Vagina (tissue), 2 donors: ENCODE data around the gene GRIN2A. TPM values are rescaled to one million over a fixed set of nuclear protein-coding genes. Genes with fewer than 3 reads are reported as not detected.

Experiments used
- DNase-seq, 2 donors: peaks; one replicate each; pipeline ENCODE4 v3.0.0-alpha.2; 2017; ENCODE audit errors: extremely low spot score in 2 of 2
- H3K27ac ChIP-seq: fragments of 200-600 bp; sonication (generic); one replicate; pipeline ENCODE4 v1.5.1; 2019
- H3K27me3 ChIP-seq: fragments of 200-600 bp; sonication (generic); one replicate; pipeline ENCODE4 v1.5.1; 2019
- H3K36me3 ChIP-seq, 2 donors: fragments of 200-600 bp; sonication (generic); one replicate each; pipeline ENCODE4 v1.5.1; 2017 to 2019
- H3K4me1 ChIP-seq: fragments of 200-600 bp; sonication (generic); one replicate; pipeline ENCODE4 v1.5.1; 2019
- H3K4me3 ChIP-seq, 2 donors: fragments of 200-600 bp; sonication (generic); 1 replicate in 1 of 2; 2 replicates in 1 of 2; pipeline ENCODE4 v1.5.1; 2016 to 2019
- H3K9me3 ChIP-seq: fragments of 200-600 bp; sonication (generic); one replicate; pipeline ENCODE4 v1.5.1; 2019
- POLR2A ChIP-seq, 2 donors: fragments of 450-650 bp; IDR thresholded peaks; one replicate each; pipeline ENCODE4 v1.6.1; 2017; ENCODE audit warnings: antibody characterized with exemption in 2 of 2, mild to moderate bottlenecking in 2 of 2, moderate library complexity in 2 of 2
- POLR2AphosphoS5 ChIP-seq, 2 donors: sonication (generic); formaldehyde crosslinking; IDR thresholded peaks; one replicate each; pipeline ENCODE4 v1.9.0; 2017; ENCODE audit warnings: antibody characterized with exemption in 2 of 2, mild to moderate bottlenecking in 2 of 2, low read depth in 1 of 2; ENCODE audit not compliant: insufficient read depth in 1 of 2
- intact Hi-C: fragments of 100-400 bp; cut with DNase I; formaldehyde crosslinking; loops from one replicate; pipeline ENCODE4 v1.15.1; 2023
- total RNA-seq: library from RNA; depleted of rRNA; stranded (reverse); fragments of >200 nt; gene quantifications from one replicate; pipeline ENCODE4 v1.2.3, GENCODE V29; 2016
- TF ChIP-seq, protein P1 (sequence below), 3 experiments: fragments of 450-650 bp in 2 of 3; fragments of 200-600 bp in 1 of 3; sonication (generic) in 1 of 3; IDR thresholded peaks; one replicate each; pipeline ENCODE4 v1.5.1; 2017 to 2019; ENCODE audit warnings: antibody characterized with exemption in 3 of 3, mild to moderate bottlenecking in 2 of 3, moderate library complexity in 2 of 3

Gene GRIN2A
- total RNA-seq, 1 donor from 2014 or later = 1.5 TPM

DNA sequence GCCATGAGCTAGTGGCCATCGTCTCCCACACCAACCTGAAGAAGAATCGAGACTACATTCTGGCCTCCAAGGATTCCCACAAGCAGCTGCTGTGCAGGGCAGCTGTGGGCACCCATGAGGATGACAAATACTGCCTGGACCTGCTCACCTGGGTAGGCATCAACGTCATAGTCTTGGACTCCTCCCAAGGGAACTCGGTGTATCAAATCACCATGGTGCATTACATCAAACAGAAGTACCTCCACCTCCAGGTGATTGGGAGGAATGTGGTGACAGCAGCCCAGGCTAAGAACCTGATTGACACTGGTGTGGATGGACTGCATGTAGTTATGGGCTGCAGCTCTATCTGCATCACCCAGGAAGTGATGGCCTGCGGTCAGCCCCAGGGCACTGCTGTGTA, 70.2 kb downstream of the GRIN2A start:
- H3K9me3 ChIP-seq = no peaks in the 10 kb centered on the region
- no peak overlapping the region for H3K27ac ChIP-seq
- intact Hi-C loops = no loop called here
- no peak for TF ChIP-seq POLR2A (IDR thresholded peaks at IDR 0.05)
- no peak for TF ChIP-seq POLR2AphosphoS5 (IDR thresholded peaks at IDR 0.05; ENCODE audit: insufficient read depth in 1 of 2, low read depth in 1 of 2)
- TF ChIP-seq, protein P1, sequence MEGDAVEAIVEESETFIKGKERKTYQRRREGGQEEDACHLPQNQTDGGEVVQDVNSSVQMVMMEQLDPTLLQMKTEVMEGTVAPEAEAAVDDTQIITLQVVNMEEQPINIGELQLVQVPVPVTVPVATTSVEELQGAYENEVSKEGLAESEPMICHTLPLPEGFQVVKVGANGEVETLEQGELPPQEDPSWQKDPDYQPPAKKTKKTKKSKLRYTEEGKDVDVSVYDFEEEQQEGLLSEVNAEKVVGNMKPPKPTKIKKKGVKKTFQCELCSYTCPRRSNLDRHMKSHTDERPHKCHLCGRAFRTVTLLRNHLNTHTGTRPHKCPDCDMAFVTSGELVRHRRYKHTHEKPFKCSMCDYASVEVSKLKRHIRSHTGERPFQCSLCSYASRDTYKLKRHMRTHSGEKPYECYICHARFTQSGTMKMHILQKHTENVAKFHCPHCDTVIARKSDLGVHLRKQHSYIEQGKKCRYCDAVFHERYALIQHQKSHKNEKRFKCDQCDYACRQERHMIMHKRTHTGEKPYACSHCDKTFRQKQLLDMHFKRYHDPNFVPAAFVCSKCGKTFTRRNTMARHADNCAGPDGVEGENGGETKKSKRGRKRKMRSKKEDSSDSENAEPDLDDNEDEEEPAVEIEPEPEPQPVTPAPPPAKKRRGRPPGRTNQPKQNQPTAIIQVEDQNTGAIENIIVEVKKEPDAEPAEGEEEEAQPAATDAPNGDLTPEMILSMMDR (IDR thresholded peaks at IDR 0.05) = no peak
- H3K36me3 ChIP-seq = no peaks in the 10 kb centered on the region
- H3K4me3 ChIP-seq = no peak overlapping the region
- no peak for DNase-seq
- H3K4me1 ChIP-seq = no peaks in the 10 kb centered on the region
- no peaks in the 10 kb centered on the region for H3K27me3 ChIP-seq

GRCh38 chr16:10111156-10111761, 71.0 kb downstream of the GRIN2A start:
- TF ChIP-seq, protein P1 (IDR thresholded peaks at IDR 0.05) = no peak
- no peak for TF ChIP-seq POLR2A (IDR thresholded peaks at IDR 0.05)
- no peak for TF ChIP-seq POLR2AphosphoS5 (IDR thresholded peaks at IDR 0.05; ENCODE audit: insufficient read depth in 1 of 2, low read depth in 1 of 2)
- no peaks in the 10 kb centered on the region for H3K36me3 ChIP-seq
- no peak overlapping the region for H3K27ac ChIP-seq
- H3K9me3 ChIP-seq = no peaks in the 10 kb centered on the region
- no peak for DNase-seq
- no peak overlapping the region for H3K4me3 ChIP-seq
- no peaks in the 10 kb centered on the region for H3K27me3 ChIP-seq
- intact Hi-C loops = no loop called here
- no peaks in the 10 kb centered on the region for H3K4me1 ChIP-seq

GRCh38 chr16:10110552-10110951, 71.7 kb downstream of the GRIN2A start:
- no peaks in the 10 kb centered on the region for H3K9me3 ChIP-seq
- TF ChIP-seq, protein P1 (IDR thresholded peaks at IDR 0.05) = no peak
- no peak for TF ChIP-seq POLR2A (IDR thresholded peaks at IDR 0.05)
- intact Hi-C loops = no loop called here
- H3K4me1 ChIP-seq = no peaks in the 10 kb centered on the region
- H3K4me3 ChIP-seq = no peak overlapping the region
- H3K36me3 ChIP-seq = no peaks in the 10 kb centered on the region
- no peaks in the 10 kb centered on the region for H3K27me3 ChIP-seq
- DNase-seq = no peak
- H3K27ac ChIP-seq = no peak overlapping the region

DNA sequence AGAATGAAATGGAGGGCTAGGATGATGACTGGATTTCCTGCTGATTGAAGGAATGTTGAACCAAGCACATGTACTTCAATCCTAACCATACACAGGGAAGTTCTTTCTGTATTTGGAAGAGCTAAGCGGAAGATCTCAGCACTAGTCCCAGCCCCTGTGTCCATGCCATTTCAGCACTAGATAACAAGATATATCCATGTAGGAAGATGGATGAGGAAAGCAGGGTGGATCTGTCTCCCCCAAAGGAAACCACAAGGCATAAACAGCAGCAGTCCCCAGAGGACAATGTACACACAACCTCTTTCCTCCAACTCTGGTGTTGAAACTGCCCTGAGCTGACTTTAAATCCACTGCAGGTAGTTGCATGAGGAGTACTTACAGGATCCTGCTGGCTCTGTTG, 75.1 kb downstream of the GRIN2A start:
- H3K4me3 ChIP-seq = no peak overlapping the region
- peak in 1 of 2 donors; percentile 22 for DNase-seq
- H3K9me3 ChIP-seq = no peaks in the 10 kb centered on the region
- no peaks in the 10 kb centered on the region for H3K27me3 ChIP-seq
- no peaks in the 10 kb centered on the region for H3K36me3 ChIP-seq
- H3K27ac ChIP-seq = no peak overlapping the region
- H3K4me1 ChIP-seq = no peaks in the 10 kb centered on the region
- TF ChIP-seq, protein P1 (IDR thresholded peaks at IDR 0.05) = no peak
- TF ChIP-seq POLR2AphosphoS5 (IDR thresholded peaks at IDR 0.05; ENCODE audit: insufficient read depth in 1 of 2, low read depth in 1 of 2) (no peak), POLR2A (IDR thresholded peaks at IDR 0.05) (no peak)
- intact Hi-C loops = no loop called here

- no peaks in the 10 kb centered on the region for H3K36me3 ChIP-seq
- H3K4me1 ChIP-seq = no peaks in the 10 kb centered on the region
- H3K27ac ChIP-seq = no peak overlapping the region
- no peak overlapping the region for H3K4me3 ChIP-seq
- intact Hi-C loops = no loop called here
- H3K27me3 ChIP-seq = no peaks in the 10 kb centered on the region
- DNase-seq = no peak
- no peaks in the 10 kb centered on the region for H3K9me3 ChIP-seq
- TF ChIP-seq, protein P1 (IDR thresholded peaks at IDR 0.05) = no peak
- TF ChIP-seq POLR2A (IDR thresholded peaks at IDR 0.05) (no peak), POLR2AphosphoS5 (IDR thresholded peaks at IDR 0.05; ENCODE audit: insufficient read depth in 1 of 2, low read depth in 1 of 2) (no peak)
These were observed 78.5 kb downstream of the GRIN2A start for GRCh38 chr16:10103700-10104099.
